ENCODE data around the gene PPEF1. TPM values are rescaled to one million over a fixed set of nuclear protein-coding genes. Genes with fewer than 3 reads are reported as not detected.

Gene PPEF1
- total and polyA plus RNA-seq, 9 of the 15 experiments (the other 6 are each of a cell fraction or from before 2014, with no cell fraction given), result not detected

Other genes with a start within 250 kb of the PPEF1 start
- not detected in 2 replicates for gene RS1, start 35.5 kb upstream of the PPEF1 start, total RNA-seq (2014; rRNA removed)
- gene RS1, start 35.5 kb upstream of the PPEF1 start, total RNA-seq (2014; rRNA removed; fragmentation: Illumina TruSeq; extraction: Trizol), result not detected in 2 replicates
- not detected in 2 replicates for gene RS1, start 35.5 kb upstream of the PPEF1 start, total RNA-seq (2015; rRNA removed; fragmentation: Illumina TruSeq; extraction: Trizol)
- gene RS1, start 35.5 kb upstream of the PPEF1 start, total RNA-seq (2021), result not detected in 2 replicates
- not detected in 2 replicates for gene RS1, start 35.5 kb upstream of the PPEF1 start, polyA plus RNA-seq (2011; rRNA removed)
- gene RS1, start 35.5 kb upstream of the PPEF1 start, polyA plus RNA-seq (2014; fragmentation: Illumina TruSeq; extraction: Trizol), result not detected in 2 replicates
- not detected for gene RS1, start 35.5 kb upstream of the PPEF1 start, polyA plus RNA-seq (2014; fragmentation: Nextera tagmentation; extraction: Ambion mirVana)
- gene RS1, start 35.5 kb upstream of the PPEF1 start, polyA plus RNA-seq (2014; rRNA removed), result not detected in 2 replicates